ENCODE results near the gene GADD45G. TPM values are rescaled to one million over a fixed set of nuclear protein-coding genes. Genes with fewer than 3 reads are reported as not detected.

GADD45G gene
- polyA plus RNA-seq, 2 of the 4 experiments (the other 2 are of a cell fraction) = 0.15 to 0.16 TPM

GRCh38 chr9:89612566-89613278, 7.9 kb downstream of the GADD45G start:
- no peak for DNase-seq (ENCODE audit: low read depth in 1 of 2, low spot score in 1 of 2)
- no peak for ATAC-seq
- 67% methylated on average over 16 of the region's 17 CpGs for WGBS (ENCODE audit: missing lambda C conversion rate)
- TF ChIP-seq MAFK (IDR thresholded peaks at IDR 0.05; ENCODE audit: partially characterized antibody) (peak; percentile 95), FOSB (CRISPR knock-in tag; IDR thresholded peaks at IDR 0.05) (no peak)
- no peak overlapping the region for H3K27ac ChIP-seq
- no peak overlapping the region for H3K4me2 ChIP-seq
- ChIA-PET CTCF (interaction anchor here (1.0 to 16.3 kb wide), 5 partner anchors 10 to 491 kb away, joined by 3 to 371 read pairs (median 49); no protein-coding TSS in a partner anchor), POLR2A (no interaction called here)
- FAIRE-seq = no peak
- no peaks in the 10 kb centered on the region for H3K9me3 ChIP-seq
- H3K4me3 ChIP-seq = no peak overlapping the region
- H3K4me1 ChIP-seq = no peaks in the 10 kb centered on the region

- Histone ChIP-seq H3K9me3 (no peaks in the 10 kb centered on the region), H3K4me2 (no peak overlapping the region), H3K27ac (no peak overlapping the region), H3K4me1 (no peaks in the 10 kb centered on the region), H3K4me3 (no peak overlapping the region)
- CTCF ChIA-PET = interaction anchor here (0.6 to 16.3 kb wide), 6 partner anchors 12 to 546 kb away, joined by 3 to 371 read pairs (median 4); no protein-coding TSS in a partner anchor
- ATAC-seq (no peak), FAIRE-seq (no peak), DNase-seq (ENCODE audit: low read depth in 1 of 2, low spot score in 1 of 2) (no peak)
- POLR2A ChIA-PET = no interaction called here
- WGBS (ENCODE audit: missing lambda C conversion rate) = 64% methylated on average over 10 of the region's 10 CpGs
- TF ChIP-seq ZFP36 (IDR thresholded peaks at IDR 0.05; ENCODE audit: borderline replicate concordance, partially characterized antibody) = no peak
- no peak for TF ChIP-seq RFX5 (IDR thresholded peaks at IDR 0.05)
- no peak for TF ChIP-seq ZC3H11A (IDR thresholded peaks at IDR 0.05)
Measured at GRCh38 chr9:89613912-89614892, 9.4 kb downstream of the GADD45G start.

DNA sequence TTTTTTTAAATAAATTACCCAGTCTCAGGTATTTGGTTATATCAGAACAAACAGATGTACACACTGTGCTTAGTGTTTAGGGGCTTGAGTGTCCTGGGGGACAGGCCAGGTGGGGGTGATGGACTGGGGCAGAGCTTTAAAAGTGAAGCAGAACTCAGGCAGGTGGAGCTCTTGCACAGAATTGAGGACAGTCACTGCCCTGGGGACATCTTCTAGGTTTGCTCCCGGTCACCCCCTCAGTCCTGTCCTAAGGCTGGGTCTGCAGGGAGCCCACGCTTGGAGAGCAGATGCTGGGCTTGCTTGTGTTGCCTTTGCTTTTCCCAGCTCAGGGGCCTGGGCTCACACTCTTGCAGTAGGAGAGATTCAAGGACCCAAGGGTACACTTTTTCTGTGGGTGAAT, 10.8 kb downstream of the GADD45G start:
- POLR2A ChIA-PET = no interaction called here
- Histone ChIP-seq H3K4me1 (no peaks in the 10 kb centered on the region), H3K9me3 (no peaks in the 10 kb centered on the region), H3K27ac (no peak overlapping the region), H3K4me3 (no peak overlapping the region), H3K4me2 (no peak overlapping the region)
- 44% methylated on average over 2 of the region's 2 CpGs for WGBS (ENCODE audit: missing lambda C conversion rate)
- no peak for FAIRE-seq
- TF ChIP-seq, protein P1, sequence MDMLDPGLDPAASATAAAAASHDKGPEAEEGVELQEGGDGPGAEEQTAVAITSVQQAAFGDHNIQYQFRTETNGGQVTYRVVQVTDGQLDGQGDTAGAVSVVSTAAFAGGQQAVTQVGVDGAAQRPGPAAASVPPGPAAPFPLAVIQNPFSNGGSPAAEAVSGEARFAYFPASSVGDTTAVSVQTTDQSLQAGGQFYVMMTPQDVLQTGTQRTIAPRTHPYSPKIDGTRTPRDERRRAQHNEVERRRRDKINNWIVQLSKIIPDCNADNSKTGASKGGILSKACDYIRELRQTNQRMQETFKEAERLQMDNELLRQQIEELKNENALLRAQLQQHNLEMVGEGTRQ (IDR thresholded peaks at IDR 0.05) = no peak
- no peak for TF ChIP-seq ZSCAN20 (CRISPR knock-in tag; IDR thresholded peaks at IDR 0.05)
- no peak for TF ChIP-seq RARB (CRISPR knock-in tag; IDR thresholded peaks at IDR 0.05)
- no peak for TF ChIP-seq HOXB13 (CRISPR knock-in tag; IDR thresholded peaks at IDR 0.05; ENCODE audit: low read depth)
- TF ChIP-seq HDAC2 (IDR thresholded peaks at IDR 0.05) = no peak
- no peak for TF ChIP-seq EHMT2 (IDR thresholded peaks at IDR 0.05; ENCODE audit: low read depth)
- no peak for TF ChIP-seq CTCF (IDR thresholded peaks at IDR 0.05)
- TF ChIP-seq NPAS2 (CRISPR knock-in tag; IDR thresholded peaks at IDR 0.05; ENCODE audit: borderline replicate concordance) = no peak
- TF ChIP-seq TFCP2L1 (CRISPR knock-in tag; IDR thresholded peaks at IDR 0.05) = no peak
- TF ChIP-seq HEYL (CRISPR knock-in tag; IDR thresholded peaks at IDR 0.05) = no peak
- no peak for TF ChIP-seq CBX2 (IDR thresholded peaks at IDR 0.05; ENCODE audit: borderline replicate concordance, low read depth)
- CTCF ChIA-PET = interaction anchor here (0.9 to 5.5 kb wide), 2 partner anchors 13 to 403 kb away, joined by 3 to 63 read pairs; no protein-coding TSS in a partner anchor
- no peak for ATAC-seq
- DNase-seq (ENCODE audit: low read depth in 1 of 2, low spot score in 1 of 2) = no peak

Measured in A549 (cell line).